HCT116 (cell line): ENCODE results near the gene MGRN1.

ENCODE experiments used
- CBX3 ChIP-seq: IDR thresholded peaks from 2 replicates; pipeline ENCODE4 v1.6.1; 2012; ENCODE audit warnings: low read depth
- CTCF ChIP-seq, 3 experiments: fragments of 200-600 bp in 1 of 3; sonication (generic) in 1 of 3; IDR thresholded peaks in 2 of 3; conservative IDR thresholded peaks in 1 of 3; 2 replicates each; pipeline ENCODE4 v1.5.1; 2012 to 2017; ENCODE audit warnings: low read depth in 2 of 3, low read length in 2 of 3, antibody characterized with exemption in 1 of 3, borderline replicate concordance in 1 of 3, control low read depth in 1 of 3, mild to moderate bottlenecking in 1 of 3, mixed read lengths in 1 of 3, mixed run types in 1 of 3, moderate library complexity in 1 of 3; ENCODE audit not compliant: insufficient read depth in 1 of 3
- EGR1 ChIP-seq: IDR thresholded peaks from 2 replicates; pipeline ENCODE4 v1.6.1; 2012; ENCODE audit warnings: low read depth
- EZH2 ChIP-seq: fragments of 200-600 bp; sonication (generic); IDR thresholded peaks from 2 replicates; pipeline ENCODE4 v1.6.1; 2017; ENCODE audit warnings: antibody characterized with exemption, mixed run types
- FOSL1 ChIP-seq: IDR thresholded peaks from 2 replicates; pipeline ENCODE4 v1.6.1; 2012; ENCODE audit warnings: low read depth
- POLR2A ChIP-seq: IDR thresholded peaks from 2 replicates; pipeline ENCODE4 v1.7.0; 2011; ENCODE audit warnings: borderline replicate concordance; ENCODE audit not compliant: insufficient read depth, insufficient read length; ENCODE audit errors: extremely low read depth
- RAD21 ChIP-seq: IDR thresholded peaks from 2 replicates; pipeline ENCODE4 v1.6.1; 2012; ENCODE audit warnings: low read depth, mild to moderate bottlenecking
- REST ChIP-seq: IDR thresholded peaks from 2 replicates; pipeline ENCODE4 v1.6.1; 2012; ENCODE audit warnings: low read depth
- SIN3A ChIP-seq: IDR thresholded peaks from 2 replicates; pipeline ENCODE4 v1.6.1; 2012; ENCODE audit warnings: low read depth
- SP1 ChIP-seq: IDR thresholded peaks from 2 replicates; pipeline ENCODE4 v1.6.1; 2012; ENCODE audit warnings: low read depth
- TCF7L2 ChIP-seq: IDR thresholded peaks from 2 replicates; pipeline ENCODE4 v1.7.0; 2011; ENCODE audit warnings: borderline replicate concordance, inconsistent platforms; ENCODE audit not compliant: insufficient read depth, insufficient read length; ENCODE audit errors: extremely low read depth
- YY1 ChIP-seq: IDR thresholded peaks from 2 replicates; pipeline ENCODE4 v1.6.1; 2011; ENCODE audit warnings: low read length, low read depth, moderate library complexity, mild to moderate bottlenecking; ENCODE audit not compliant: insufficient replicate concordance; ENCODE audit errors: extremely low read depth

GRCh38 chr16:4647644-4647980 is 23.0 kb downstream of the MGRN1 start:
- TF ChIP-seq POLR2A: no peak
- no peak for TF ChIP-seq CTCF (IDR thresholded peaks at IDR 0.05 in 2 of 3, conservative IDR thresholded peaks at IDR 0.05 in 1 of 3; ENCODE audit: borderline replicate concordance in 1 of 3, insufficient read depth in 1 of 3, low read depth in 2 of 3, low read length in 2 of 3)
- no peak for TF ChIP-seq EGR1
- TF ChIP-seq EZH2: no peak
- no peak for TF ChIP-seq FOSL1
- no peak for TF ChIP-seq REST
- TF ChIP-seq TCF7L2: no peak
- TF ChIP-seq CBX3: no peak
- no peak for TF ChIP-seq RAD21
- no peak for TF ChIP-seq YY1
- TF ChIP-seq SP1: no peak
- no peak for TF ChIP-seq SIN3A
